HG02885 (cell line): ENCODE data around the gene SUGCT.

Source experiments
- ATAC-seq: cut with Tn5 transposase; IDR thresholded peaks from one replicate; pipeline ENCODE4 v1.9.1; 2021; ENCODE audit warnings: mild to moderate bottlenecking; ENCODE audit not compliant: unreplicated experiment, poor library complexity

The SUGCT gene

DNA sequence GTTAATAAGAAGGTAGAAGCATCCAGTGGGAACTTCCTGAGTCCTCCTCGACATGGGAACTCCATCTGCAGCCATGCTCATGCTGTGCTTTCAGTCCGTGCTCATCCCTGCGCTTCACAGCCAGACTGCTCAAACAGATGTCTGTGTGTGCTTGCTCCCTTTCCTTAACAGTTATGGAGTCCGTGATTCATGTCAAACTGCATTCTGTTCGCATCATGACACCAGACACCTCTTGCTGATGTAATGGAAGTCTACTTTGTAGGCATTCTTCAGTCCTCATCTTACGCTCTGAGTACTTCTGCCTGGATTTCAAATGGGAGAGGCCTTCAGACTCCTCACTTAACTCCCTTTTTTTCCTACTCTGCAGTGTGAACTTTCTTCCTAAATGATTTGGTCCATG is 304.9 kb downstream of the SUGCT start:
- ATAC-seq, result no peak

DNA sequence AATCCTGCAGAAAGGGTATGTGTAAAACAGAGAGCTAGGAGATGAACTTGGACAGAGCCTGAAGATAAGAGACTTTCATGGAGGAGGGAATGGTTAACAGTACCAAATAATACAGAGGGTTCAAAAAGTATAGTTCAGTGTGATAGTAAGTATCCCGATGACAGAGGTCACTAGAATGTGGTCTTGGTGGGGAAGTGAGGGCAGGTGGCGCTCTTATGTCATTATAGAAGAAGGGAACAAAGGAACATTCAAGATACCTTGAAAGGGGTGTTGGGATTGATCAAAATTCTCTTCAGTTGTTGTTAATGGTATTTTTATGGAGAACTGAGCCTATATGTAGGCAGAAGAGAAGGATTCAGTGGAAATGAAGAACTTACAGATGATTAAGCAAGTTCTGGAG is 312.5 kb downstream of the SUGCT start:
- ATAC-seq, result no peak

DNA sequence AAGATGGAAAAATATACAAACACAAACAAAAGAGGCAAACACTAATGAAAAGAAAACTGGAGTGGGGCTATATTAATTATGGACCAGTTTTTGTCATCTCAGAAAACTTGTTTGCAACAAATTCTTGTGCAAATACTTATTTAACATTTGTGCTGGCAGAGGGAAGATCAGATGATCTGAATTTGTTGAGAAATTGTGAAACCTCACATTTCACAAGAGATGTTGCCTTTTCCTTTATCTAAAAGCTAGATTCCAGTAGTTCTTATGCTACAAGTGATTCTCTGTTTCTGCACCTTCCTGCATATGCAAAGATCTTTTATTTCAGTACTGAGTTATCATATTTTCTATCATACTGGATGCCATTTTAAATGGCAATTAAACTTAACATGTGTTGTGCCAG is 320.7 kb downstream of the SUGCT start:
- ATAC-seq, result no peak

DNA sequence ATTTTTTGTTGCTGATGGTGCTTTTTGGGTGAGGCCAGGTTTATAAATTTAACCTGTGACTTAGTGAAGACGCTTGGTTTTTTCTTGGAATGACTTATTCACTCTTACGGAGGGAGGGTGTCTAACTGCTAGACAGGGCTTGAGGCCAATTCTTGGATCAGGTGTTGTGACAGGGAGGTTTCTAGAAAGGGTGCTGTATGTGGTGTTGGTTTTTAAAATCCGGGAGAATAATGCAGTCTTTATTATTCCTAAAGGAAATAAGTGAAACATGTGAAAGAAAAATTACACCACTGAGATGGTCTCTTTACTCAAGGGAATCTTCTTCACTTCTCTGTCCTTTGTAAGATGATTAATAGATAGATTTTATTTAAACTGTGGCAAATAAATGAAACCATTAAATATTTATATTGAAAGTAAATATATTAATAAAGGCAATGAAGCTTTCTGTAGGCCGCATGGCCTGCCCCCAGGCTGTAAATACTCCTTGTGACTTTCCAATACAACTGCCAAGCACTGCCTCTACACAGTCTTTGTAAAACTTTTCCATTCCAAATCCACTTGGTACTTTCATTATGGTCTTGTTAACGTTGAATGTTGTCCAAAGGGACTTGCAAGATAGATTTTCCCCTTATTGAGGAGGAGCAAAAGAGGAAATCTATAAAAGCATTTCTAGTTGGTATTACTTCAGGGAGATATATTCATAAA is 323.1 kb downstream of the SUGCT start:
- ATAC-seq, result no peak

DNA sequence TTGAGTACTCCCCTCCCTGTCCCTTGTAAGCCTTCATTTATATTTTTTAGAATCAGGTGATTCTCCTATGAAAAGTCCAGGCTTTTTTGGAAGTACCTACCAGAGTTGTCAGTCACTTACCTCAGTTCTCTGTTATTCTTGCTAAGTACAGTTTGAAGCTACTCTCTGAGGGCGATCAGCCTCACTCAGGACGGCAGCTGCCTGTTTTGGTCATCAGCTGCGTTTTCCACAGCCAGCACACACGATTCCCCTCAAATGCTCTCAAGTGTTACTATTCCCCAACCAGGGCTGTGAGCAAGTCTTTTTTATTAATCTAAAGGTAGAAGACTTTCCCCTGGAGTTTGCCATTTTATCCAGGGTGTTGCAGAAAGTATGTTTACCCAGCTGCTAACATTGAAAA is 328.6 kb downstream of the SUGCT start:
- no peak for ATAC-seq

DNA sequence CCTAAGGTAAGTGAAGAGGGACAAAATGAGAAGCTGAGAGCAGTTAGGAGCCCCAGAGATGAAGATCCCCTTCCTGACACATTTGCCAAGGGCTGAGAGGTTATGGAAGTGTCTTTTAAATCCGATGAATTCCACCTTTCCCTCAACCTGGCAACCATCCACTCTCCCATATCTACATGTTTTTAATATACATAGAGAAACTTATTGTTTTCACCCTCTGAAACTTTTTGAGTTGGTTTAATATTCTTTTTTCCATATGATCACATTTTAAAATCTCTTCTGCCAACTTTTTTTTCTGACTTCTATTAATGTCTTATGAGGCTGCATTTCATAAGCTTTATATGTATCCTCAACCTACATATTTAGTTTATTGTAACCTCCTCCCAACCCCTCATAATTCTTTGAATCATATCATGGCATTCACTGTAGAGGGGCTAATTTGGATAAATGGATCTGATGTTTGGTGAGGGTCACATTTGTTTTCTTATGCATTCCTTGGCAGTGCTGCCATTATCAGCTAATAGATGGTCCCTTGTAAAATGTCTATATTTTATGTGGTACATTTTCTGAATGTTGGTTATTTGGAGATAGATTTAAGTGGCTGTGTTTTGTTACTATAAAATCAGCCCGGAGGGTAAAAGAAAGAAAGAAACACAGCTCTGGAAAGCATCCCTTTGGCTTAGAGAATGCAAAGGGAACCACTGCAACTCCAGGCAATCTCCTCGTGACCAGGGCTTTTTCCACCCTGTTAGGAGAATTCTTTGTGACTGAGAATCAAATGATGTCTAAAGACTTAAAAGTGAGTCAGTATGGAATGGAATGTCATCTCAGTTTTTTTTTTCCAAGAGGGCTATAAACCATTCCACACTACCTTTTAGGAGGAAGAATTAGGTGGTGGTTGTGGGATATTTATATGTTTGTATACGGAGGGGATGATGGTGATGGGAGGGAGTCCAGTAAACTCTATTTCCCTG is 334.4 kb downstream of the SUGCT start:
- ATAC-seq, result no peak

DNA sequence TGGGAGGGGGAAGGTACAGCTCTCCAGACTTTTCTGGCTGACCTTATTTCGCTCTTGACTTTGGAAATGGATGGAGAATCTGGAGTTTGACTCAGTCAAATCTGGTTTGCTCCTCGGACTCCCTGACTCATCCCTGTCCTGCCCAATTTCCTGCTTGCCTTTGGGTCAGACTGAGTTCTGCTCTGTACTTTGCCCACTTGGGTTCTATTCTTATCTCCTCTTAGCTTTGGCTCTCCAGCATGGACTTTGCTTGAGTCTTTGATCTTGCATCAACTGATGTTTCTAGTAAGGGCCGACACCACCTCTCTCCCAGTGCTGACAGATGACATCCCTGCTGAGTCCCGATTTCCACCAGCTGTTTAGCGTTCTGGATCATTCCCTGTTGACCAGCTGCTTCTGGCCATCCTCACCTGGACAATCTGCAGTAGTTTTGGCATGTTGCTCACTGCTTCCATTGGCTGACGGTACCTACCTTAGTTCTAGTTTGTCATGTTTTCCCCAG is 335.3 kb downstream of the SUGCT start:
- no peak for ATAC-seq

DNA sequence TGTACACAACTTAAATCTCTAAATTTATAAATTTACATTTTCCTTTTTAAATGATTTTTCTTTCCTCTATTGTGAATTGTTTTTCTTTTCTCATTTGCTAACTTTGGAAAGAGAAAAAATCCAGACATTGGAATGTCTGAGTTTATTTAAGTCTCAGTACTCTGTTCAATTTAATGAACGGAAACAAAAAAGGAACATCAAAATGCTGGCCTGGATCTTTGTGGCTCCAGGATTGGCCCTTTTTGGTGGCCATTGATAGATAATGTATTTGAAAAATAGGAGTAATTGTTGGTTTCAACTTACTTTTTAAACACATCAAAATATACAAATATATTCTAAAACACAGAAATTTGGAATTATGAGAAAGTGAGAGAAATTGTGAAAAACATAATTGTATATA is 336.0 kb downstream of the SUGCT start:
- ATAC-seq, result no peak

DNA sequence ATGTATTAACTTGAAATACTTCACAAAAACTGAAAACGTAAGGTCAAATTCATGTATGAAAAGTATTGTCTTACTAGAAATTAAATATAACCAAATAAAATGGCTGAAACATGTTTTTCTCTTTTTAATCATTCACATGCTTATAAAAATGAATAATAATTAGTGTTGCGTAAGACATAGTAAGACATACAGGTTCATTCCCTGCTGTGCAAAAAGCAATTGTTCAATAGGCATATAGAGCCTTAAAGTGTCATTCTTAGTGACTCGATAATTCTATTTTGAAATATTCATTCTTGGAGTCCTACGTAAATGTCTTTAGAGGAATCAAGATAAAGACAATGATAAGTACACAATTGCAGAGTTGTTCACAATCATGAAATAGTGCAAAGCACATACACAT is 337.1 kb downstream of the SUGCT start:
- ATAC-seq, result no peak

DNA sequence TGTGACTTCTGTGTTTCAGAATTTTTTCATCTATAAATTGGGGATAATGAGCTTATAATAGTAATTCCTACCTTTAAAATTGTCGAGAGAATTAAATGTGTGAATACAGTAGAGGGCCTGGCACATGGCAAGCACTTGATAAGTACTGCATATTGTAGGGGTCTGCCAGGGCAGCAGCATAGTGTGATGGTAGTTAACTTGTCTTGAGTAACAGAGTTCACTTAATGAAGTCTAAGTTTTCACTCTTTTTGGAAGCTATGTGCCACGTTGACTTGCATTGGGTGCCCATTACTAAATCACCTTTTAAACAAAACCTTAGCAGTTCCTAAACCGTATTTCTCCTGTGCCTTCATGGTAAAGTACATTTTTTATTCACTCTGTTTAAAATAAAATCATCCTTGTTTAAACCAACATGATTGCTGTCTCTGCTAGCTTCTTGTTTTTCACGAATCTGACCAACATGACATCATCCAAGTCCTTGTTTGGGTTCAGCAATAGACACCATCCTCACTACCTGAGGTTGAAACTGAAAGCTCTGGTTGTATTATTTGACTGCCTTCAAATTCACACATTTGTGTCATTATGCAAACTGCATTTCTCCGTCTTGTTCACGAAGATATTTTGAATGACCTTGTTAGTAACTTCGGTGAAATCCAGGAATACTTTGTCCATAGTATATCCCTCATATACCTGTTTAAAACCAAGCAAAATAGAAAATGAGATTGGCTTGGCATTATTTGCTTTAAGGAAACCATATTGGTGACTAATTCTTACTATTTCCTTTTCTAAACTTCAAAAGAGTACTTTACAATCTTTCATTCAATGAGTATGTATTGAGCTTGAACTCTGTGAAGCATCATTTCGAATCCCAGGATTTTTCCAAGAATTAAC is 340.2 kb downstream of the SUGCT start:
- peak; percentile 99 for ATAC-seq

DNA sequence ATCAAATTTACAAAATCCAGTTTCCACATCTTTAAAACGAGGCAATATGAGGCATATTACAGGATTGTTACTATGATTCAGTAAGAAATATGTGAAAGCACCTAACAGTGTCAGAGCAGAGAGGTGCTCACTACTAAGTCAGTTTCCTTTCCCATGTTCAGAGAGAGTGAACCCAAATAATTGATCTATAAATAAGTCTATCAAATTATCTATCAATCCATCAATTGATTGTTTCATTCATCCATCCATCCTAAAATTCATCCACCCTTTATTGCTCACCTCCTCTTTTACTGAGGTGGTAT is 340.8 kb downstream of the SUGCT start:
- peak; percentile 2 for ATAC-seq

DNA sequence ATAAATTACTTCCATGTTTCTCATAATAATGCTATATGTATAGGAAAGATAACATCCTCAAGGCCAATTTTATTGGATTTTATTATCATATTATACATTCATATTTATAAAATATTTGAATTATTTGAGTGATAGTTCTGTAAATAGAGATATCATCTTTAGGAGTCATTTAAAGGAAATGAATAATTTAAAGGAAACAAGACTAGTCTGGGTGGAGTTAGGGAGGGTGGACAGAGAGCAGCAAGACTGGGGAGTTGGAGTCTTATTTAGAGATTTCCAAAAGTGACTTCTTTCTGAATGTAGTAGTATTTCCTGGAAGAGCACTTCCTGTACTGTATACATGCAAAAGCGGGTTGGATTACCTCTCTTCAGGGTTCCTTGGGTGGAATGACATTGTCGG is 342.3 kb downstream of the SUGCT start:
- ATAC-seq, result no peak

DNA sequence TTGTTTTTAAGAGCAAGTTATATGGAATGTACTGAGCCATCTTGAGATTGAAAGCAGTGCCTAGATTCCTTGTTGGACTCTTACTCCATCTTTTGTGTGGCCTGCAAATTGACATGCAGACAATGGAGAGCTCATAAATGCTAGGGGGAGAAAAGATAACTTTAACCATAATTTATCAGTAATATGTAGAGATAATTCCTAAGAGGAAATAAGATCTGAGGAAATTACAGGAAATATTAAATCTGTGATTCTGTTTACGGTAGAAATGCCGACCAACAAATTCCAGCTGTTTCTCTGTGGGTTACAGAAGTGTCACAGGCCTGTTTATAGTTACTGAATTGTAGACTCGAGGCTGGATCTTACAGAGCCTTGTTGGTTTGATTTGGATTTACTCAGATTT is 348.0 kb downstream of the SUGCT start:
- no peak for ATAC-seq

DNA sequence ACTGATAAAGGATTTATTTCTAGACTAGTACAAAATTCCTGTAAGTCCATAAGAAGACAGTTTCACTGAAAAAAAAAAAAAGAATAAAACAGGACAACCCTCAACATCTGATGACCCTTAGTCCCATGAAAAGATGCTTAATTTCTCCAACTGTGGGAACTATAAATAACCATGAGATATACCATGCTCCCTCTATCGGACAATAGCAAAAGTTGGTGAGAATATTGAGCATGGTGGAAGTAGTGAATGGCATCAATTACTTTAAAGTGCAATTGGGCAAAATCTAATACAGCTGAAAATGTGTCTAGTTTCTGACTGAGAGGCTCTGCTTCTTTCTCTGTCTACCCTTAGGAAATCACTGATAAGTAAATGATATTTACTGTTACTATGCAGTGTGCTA is 348.8 kb downstream of the SUGCT start:
- ATAC-seq, result no peak

DNA sequence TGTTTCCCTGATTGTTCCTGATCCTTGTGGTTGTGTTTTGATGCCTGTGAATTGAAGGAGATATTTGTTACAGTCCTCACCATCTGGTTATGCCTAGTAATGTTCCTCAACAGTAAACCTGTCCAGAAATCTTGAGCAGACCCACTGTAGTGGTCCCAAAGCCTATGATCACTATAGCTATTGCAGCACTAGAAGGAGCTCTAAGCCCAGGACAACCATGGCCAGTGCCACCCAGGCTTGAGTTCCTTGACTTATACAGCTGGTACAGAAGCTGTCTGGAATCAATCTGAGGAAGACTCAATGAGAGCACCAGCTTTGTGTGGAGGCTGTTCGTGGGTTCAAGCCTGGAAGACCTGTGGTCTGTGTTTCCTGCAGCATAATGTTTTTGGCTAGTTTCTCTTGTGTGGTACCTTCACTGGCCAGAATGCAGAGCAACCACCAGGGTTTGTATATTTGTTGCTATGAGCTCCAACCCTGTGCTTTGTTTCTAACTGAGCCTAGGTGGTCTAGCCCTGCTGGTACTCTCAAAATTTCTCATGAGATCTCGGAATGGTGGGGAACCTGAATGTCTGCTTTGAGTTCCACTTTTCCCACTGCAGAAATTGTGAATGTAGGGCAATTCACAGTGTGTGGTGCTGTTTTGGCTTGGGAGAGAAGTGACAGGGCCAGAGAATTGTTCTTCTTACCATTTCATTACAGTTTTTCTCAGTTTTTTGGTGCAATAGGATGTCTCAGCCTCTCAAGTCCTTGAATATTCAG is 355.2 kb downstream of the SUGCT start:
- no peak for ATAC-seq

DNA sequence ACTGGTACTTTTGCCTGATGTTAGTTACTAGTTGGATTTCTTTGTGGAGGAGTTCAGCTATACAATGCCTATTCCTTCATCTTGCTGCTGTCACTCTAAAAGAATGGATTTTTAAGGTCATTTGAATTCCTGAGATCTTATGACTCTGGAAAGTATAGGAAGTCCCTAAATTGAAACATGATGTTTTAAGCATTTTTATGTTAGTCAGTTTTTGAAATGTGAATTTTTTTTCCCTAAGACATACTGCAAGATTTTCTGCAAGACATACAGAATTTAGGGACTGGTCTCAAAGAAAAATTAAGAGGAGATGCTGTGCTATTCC is 355.8 kb downstream of the SUGCT start:
- no peak for ATAC-seq

DNA sequence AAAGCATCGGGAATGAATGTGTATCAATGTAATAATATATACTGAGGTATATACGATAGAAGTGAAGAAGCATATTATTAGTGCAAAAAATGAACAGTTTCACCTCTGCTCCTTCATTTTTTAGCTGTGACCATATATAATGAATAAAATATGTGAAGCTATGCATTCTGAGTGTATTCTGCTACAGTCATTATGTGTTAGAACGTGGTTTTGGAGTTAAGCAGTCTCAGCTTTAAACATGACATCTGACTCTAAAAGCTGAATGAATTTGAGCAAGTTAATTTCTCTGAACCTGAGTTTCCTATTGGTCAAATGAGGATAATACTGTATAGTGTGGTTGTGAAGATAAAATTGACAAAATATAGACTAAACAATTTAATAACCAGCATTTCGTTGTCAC is 358.1 kb downstream of the SUGCT start:
- ATAC-seq, result no peak

DNA sequence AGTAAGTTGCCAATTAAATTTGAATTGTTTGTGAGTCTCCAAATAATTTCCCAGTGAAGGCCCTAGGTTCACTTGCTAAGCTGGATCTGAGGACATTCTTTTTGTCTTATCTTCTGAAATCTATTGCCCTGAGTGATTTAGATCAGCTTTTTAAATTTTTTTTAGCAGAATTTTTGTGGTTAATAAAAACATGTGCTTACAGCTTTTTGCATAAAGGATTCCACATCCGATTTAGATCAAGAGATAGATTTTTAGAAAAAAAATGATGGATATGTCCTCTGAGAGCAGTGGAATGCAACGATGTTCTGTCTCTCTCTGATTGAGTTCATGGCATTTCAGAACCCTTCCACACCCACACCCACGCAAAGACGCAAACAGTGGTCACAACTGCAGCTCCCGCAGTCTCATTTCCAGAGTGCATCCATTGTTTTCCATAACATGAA is 358.8 kb downstream of the SUGCT start:
- no peak for ATAC-seq

DNA sequence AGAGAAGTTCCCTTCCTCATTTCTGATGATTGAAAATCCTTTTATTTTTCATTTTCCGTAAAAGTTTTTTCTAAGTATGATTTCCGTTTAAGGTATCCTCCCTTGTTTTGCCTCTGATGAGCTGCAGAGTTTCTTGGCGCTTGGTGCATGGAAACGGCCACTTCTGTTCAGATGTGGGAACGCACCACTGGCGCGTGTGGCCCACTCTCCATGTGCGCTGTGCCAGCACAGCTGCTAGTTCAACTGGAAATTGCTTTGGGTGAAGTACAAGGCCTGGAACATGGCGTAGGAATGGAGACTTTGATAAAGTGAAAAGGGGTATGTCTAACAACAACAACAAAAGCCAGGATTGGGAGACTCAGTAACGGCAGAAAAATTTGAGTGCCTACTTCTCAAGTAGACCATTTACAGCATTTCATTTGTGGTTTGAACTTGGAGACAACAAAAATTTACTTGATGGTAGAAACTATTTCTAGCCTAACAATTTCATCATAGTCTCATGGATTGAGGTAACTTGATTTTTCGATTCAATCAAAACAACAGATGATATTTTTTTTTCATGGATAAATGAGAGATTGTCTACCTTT is 364.2 kb downstream of the SUGCT start:
- no peak for ATAC-seq

DNA sequence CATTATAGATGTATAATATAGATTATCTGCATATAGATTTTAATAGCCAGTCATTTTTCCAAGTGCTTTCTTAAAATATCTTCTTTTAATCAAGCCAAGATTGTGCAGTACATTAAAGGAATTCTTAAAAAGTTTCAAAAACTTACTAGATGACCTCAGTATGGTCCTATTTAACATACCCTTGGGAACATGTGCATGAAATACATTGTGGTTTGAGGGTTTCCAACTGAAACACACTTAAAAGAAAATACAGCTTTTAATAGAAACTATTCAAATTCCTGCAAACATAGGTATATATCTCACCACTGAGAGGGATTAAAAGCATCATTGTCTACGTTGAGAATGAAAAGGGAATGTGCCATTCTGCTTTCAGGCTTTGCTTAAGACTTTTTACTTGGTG is 364.9 kb downstream of the SUGCT start:
- no peak for ATAC-seq
